Pancreas (tissue), 10 donors: ENCODE data around the gene CHTF8. TPM values are rescaled to one million over a fixed set of nuclear protein-coding genes. Genes with fewer than 3 reads are reported as not detected.
"Not testable (repeated sequence)": the region's sequence is repeated elsewhere in the genome, so short reads cannot be mapped to it uniquely, and the experiment has no call there.

Experiments
- ATAC-seq, 4 donors: fragments of 200-7000 bp; cut with Tn5 transposase; one replicate each; pipeline versions ENCODE4 v1.8.0 to v1.9.1; 2020; ENCODE audit warnings: mild to moderate bottlenecking in 4 of 4, moderate library complexity in 4 of 4
- DNase-seq, 6 donors: peaks; one replicate each; pipeline ENCODE4 v3.0.0-alpha.2; 2020
- FAIRE-seq: peaks from 2 replicates; lab custom pipeline; 2012; peaks lifted over from hg19 to GRCh38; lab: Jason Lieb, UNC
- H3K27ac ChIP-seq, 4 donors: fragments of 200-600 bp; sonication (generic); 1 replicate in 3 of 4; 2 replicates in 1 of 4; pipeline versions ENCODE4 v1.5.0 to v1.8.0; 2020
- H3K27me3 ChIP-seq, 4 donors: fragments of 200-600 bp; one replicate each; pipeline ENCODE4 v1.8.0; 2021
- H3K36me3 ChIP-seq, 3 donors: fragments of 200-600 bp; sonication (generic) in 1 of 3; one replicate each; pipeline versions ENCODE4 v1.5.0 to v1.8.0; 2020 to 2021
- H3K4me1 ChIP-seq, 3 donors: fragments of 200-600 bp; one replicate each; pipeline ENCODE4 v1.8.0; 2021
- H3K4me3 ChIP-seq, 4 donors: fragments of 200-600 bp; sonication (generic) in 2 of 4; one replicate each; pipeline versions ENCODE4 v1.5.0 to v1.8.0; 2020 to 2021
- H3K9me3 ChIP-seq, 4 donors: fragments of 200-600 bp; one replicate each; pipeline ENCODE4 v1.8.0; 2021
- WGBS, 2 donors: extraction: QIAGEN DNeasy Blood & Tissue Kit; methylation state at CpG; one replicate each; pipeline ENCODE4 v1.1.7; 2013; 5-methylcytosine and 5-hydroxymethylcytosine counted together
- intact Hi-C, 3 donors: fragments of 100-400 bp; cut with DNase I; formaldehyde crosslinking; loops; one replicate each; pipeline versions ENCODE4 v1.11.1 to v1.14.2; 2022
- polyA plus RNA-seq, 2 donors: library from polyadenylated mRNA; stranded (reverse); fragments of 200-250 nt; gene quantifications; one replicate each; pipeline ENCODE4 v1.2.3, GENCODE V29; 2013
- total RNA-seq, 6 donors: library from RNA; stranded (reverse); fragmentation: NEBNext Ultra II Directional in 4 of 6; extraction: Animal tissue kit (Norgen Biotek cat#: 25700) in 4 of 6; gene quantifications; one replicate each; pipeline versions ENCODE4 v1.2.1 to v1.2.4, GENCODE V29; 2021 to 2023
- TF ChIP-seq, protein P1 (sequence below), 4 donors: fragments of 200-600 bp; sonication (generic) in 3 of 4; IDR thresholded peaks; one replicate each; pipeline versions ENCODE4 v1.5.0 to v1.8.0; 2021; ENCODE audit warnings: antibody characterized with exemption in 4 of 4
- donor health status: healthy with polysubstance abuse.
- donor health status: DM: no; HTN: no; CAD: no; lungs with moderate emphysema.
- donor health status: DM: no; HTN: no; CAD: no.
- donor health status: control.
- donor health status: control.
- donor health status: Bipolar disorder and iron deficiency.
- donor health status: DM: yes; HTN: yes; CAD: no.
- donor health status: DM: no; HTN: no; CAD: no.
- donor health status: DM: no; HTN: no; CAD: no.
- donor health status: DM: yes; HTN: yes; CAD: no.

Gene CHTF8
- total and polyA plus RNA-seq, 8 donors = 21.7 to 74.5 (median 41.1) TPM

DNA sequence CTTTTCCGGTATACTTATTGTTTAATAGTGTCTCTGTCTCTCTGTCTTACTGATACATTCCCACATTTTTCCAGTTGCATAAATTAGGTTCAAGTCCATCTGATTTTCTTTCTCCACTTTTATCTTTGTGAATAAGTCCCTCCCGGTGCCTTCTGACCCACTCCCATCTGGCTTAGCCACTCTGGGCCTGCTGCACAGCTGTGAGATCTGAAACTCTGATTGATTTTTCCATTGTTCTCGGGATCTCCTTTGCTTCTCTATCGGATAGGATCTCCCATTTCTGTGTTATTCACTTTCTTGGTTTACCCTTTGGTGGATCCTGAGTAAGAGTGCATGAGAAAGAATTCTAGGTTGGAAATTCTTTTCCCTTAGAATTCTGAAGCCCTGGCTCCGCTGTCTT is 8.6 kb upstream of the CHTF8 start:
- ATAC-seq = no peak
- H3K27ac ChIP-seq = no peak overlapping the region
- TF ChIP-seq, protein P1, sequence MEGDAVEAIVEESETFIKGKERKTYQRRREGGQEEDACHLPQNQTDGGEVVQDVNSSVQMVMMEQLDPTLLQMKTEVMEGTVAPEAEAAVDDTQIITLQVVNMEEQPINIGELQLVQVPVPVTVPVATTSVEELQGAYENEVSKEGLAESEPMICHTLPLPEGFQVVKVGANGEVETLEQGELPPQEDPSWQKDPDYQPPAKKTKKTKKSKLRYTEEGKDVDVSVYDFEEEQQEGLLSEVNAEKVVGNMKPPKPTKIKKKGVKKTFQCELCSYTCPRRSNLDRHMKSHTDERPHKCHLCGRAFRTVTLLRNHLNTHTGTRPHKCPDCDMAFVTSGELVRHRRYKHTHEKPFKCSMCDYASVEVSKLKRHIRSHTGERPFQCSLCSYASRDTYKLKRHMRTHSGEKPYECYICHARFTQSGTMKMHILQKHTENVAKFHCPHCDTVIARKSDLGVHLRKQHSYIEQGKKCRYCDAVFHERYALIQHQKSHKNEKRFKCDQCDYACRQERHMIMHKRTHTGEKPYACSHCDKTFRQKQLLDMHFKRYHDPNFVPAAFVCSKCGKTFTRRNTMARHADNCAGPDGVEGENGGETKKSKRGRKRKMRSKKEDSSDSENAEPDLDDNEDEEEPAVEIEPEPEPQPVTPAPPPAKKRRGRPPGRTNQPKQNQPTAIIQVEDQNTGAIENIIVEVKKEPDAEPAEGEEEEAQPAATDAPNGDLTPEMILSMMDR (IDR thresholded peaks at IDR 0.05) = no peak
- no peaks in the 10 kb centered on the region for H3K9me3 ChIP-seq
- no peak overlapping the region for H3K4me3 ChIP-seq
- 63 to 64% methylated on average over 5 of the region's 5 CpGs for WGBS, 2 donors
- no peak for FAIRE-seq
- no peak for DNase-seq
- peaks cover 0 to 4% (median 1%) of the 10 kb centered on the region in 3 donors for H3K4me1 ChIP-seq
- peaks cover 0 to 20% (median 3%) of the 10 kb centered on the region in 3 donors for H3K36me3 ChIP-seq
- intact Hi-C loops = no loop called here
- H3K27me3 ChIP-seq = no peaks in the 10 kb centered on the region

DNA sequence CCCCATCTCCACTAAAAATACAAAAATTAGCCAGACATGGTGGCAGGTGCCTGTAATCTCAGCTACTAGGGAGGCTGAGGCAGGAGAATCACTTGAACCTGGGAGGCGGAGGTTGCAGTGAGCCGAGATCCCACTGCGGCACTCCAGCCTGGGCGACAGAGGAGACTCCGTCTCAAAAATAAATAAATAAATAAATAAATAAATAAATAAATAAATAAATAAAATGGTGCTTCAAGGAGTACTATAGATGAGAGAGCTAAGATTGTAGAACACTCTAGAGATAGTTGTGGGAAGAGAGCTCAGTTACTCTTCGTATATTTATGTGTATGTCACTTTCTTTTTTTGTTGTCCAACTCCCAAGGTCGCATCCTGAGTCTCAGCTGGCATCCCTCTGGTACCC is 7.1 kb upstream of the CHTF8 start:
- H3K9me3 ChIP-seq, ATAC-seq, H3K27ac ChIP-seq, H3K27me3 ChIP-seq, H3K4me1 ChIP-seq, intact Hi-C loops, DNase-seq, FAIRE-seq, H3K4me3 ChIP-seq: not testable (repeated sequence)
- WGBS, 2 donors = 96% methylated on average over 7 of the region's 7 CpGs
- H3K36me3 ChIP-seq = peaks cover 0 to 20% (median 3%) of the 10 kb centered on the region in 3 donors

DNA sequence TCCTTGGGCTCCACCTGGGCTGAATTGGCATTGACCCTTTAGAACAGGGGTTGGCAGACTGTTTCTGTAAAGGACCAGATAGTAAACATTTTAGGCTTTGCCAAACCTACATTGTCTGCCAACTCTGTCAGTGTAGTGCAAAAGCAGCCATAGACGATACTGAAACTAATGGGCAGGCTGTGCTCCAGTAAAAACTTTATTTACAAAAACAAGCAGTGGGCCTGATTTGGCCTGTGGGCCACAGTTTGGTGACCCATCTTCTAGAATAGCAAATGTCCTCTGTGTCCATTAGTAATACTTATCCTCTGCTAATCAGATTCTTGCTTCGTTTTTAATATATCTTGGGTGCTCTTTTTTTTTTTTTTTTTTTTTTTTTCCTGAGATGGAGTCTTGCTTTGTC is 6.2 kb upstream of the CHTF8 start:
- no peak for DNase-seq
- Histone ChIP-seq H3K9me3 (no peaks in the 10 kb centered on the region), H3K36me3 (peaks cover 0 to 20% (median 3%) of the 10 kb centered on the region in 3 donors), H3K4me1 (peaks cover 3 to 9% (median 4%) of the 10 kb centered on the region in 3 donors), H3K27me3 (no peaks in the 10 kb centered on the region), H3K27ac (no peak overlapping the region), H3K4me3 (no peak overlapping the region)
- intact Hi-C loops = no loop called here
- no peak for ATAC-seq
- TF ChIP-seq, protein P1 (IDR thresholded peaks at IDR 0.05) = no peak
- no peak for FAIRE-seq
- WGBS, 2 donors = 78 to 80% methylated on average over 2 of the region's 2 CpGs

DNA sequence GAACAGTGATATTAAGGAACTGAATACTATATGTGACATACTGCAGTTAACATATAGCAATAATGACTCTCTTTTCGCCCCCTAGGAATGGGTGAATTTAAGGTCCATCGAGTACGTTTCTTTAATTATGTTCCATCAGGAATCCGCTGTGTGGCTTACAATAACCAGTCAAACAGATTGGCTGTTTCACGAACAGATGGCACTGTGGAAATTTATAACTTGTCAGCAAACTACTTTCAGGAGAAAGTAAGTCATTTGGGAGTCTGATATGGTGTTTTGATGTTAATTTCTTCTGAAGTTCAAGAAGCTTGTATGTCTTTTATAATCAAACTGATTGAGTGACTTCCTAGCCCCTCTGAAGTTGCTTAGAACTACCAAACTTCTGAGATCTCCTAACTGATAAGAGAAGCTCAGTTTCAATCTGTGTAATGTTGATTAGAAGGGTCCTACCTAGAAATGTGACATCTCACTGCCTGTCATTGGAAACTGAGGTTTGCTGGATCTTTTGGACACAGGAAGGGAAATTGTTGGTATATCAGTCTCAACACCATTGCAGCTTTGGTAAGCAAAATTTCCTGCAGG is 1.1 kb upstream of the CHTF8 start:
- no peaks in the 10 kb centered on the region for H3K27me3 ChIP-seq
- 14 to 15% methylated on average over 5 of the region's 5 CpGs for WGBS, 2 donors
- ATAC-seq = no peak
- H3K36me3 ChIP-seq = peaks cover 0 to 3% (median under 1%) of the 10 kb centered on the region in 3 donors
- H3K9me3 ChIP-seq = no peaks in the 10 kb centered on the region
- DNase-seq = no peak
- H3K4me3 ChIP-seq = peak overlapping the region; percentile 55 to 84 (median 74)
- no peak for FAIRE-seq
- no peak overlapping the region for H3K27ac ChIP-seq
- H3K4me1 ChIP-seq = peaks cover 7 to 22% (median 15%) of the 10 kb centered on the region in 3 donors
- intact Hi-C loops = no loop called here
- TF ChIP-seq, protein P1 (IDR thresholded peaks at IDR 0.05) = no peak

DNA sequence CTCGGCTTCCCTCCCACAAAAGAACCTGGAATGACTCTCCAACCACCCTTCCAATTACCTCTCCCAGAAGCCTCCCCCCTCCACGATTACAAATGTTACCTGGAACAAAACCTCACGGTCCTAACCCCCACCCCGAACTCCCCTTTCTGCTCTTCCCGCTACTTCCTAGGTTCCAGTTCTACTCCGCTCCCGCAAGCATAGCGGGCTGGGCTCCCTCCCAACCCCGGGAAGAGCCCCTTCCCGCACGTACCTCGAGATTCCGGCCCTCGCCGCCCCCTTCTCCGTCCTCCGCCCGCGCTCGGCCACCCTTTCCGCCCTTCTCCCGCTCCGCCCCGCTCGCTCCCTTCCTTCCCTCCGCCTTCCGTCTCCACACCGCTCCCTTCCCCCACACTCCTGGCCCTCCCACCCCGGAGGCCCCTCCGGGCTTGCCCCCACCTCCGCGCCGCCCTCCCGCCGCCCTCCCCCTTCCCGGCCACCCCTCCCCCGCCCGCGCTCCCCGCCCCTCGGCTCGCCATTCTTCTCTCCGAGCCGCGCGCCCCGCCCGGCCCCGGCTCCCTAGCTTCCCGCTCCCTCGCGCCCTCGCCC is 457 bp downstream of the CHTF8 start:
- no peaks in the 10 kb centered on the region for H3K36me3 ChIP-seq
- ATAC-seq (peak; percentile 62 to 83 (median 76)), FAIRE-seq (no peak), DNase-seq (peak; percentile 70 to 86 (median 84))
- intact Hi-C loops = no loop called here
- no peaks in the 10 kb centered on the region for H3K27me3 ChIP-seq
- no peaks in the 10 kb centered on the region for H3K9me3 ChIP-seq
- H3K4me3 ChIP-seq = peak overlapping the region; percentile 55 to 84 (median 74)
- TF ChIP-seq, protein P1 (IDR thresholded peaks at IDR 0.05) = no peak
- peak overlapping the region; percentile 31 to 84 (median 76) for H3K27ac ChIP-seq
- H3K4me1 ChIP-seq = peaks cover 7 to 22% (median 15%) of the 10 kb centered on the region in 3 donors
- WGBS, 2 donors = 1% methylated on average over 36 to 53 of the region's 53 CpGs
